ENCODE data around the gene USP49. TPM values are rescaled to one million over a fixed set of nuclear protein-coding genes. Genes with fewer than 3 reads are reported as not detected.

Gene USP49
- total RNA-seq, 1 donor from 2014 or later: 0.71 TPM

DNA sequence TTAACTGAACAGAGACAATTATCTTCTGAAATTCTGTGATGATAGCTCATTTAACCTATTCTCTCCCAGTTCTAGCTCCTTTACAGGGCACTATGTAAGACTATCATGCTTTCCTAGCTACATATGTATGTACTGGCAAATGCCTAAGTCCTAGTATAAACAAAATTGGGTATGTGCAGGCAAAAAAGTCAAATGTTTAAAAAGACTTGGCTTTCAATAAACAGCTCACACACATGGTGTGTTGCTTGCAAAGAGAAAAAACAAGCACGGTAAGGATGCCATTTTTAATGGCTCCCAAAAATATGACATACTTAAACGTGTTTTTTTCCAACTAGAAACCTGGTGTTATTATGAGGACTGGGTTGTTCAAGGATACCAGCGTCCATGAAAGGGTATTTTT lies 62.9 kb downstream of the USP49 start:
- TF ChIP-seq, protein P1, sequence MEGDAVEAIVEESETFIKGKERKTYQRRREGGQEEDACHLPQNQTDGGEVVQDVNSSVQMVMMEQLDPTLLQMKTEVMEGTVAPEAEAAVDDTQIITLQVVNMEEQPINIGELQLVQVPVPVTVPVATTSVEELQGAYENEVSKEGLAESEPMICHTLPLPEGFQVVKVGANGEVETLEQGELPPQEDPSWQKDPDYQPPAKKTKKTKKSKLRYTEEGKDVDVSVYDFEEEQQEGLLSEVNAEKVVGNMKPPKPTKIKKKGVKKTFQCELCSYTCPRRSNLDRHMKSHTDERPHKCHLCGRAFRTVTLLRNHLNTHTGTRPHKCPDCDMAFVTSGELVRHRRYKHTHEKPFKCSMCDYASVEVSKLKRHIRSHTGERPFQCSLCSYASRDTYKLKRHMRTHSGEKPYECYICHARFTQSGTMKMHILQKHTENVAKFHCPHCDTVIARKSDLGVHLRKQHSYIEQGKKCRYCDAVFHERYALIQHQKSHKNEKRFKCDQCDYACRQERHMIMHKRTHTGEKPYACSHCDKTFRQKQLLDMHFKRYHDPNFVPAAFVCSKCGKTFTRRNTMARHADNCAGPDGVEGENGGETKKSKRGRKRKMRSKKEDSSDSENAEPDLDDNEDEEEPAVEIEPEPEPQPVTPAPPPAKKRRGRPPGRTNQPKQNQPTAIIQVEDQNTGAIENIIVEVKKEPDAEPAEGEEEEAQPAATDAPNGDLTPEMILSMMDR (IDR thresholded peaks at IDR 0.05; ENCODE audit: borderline replicate concordance): no peak
- H3K4me1 ChIP-seq: peaks cover 8% of the 10 kb centered on the region

DNA sequence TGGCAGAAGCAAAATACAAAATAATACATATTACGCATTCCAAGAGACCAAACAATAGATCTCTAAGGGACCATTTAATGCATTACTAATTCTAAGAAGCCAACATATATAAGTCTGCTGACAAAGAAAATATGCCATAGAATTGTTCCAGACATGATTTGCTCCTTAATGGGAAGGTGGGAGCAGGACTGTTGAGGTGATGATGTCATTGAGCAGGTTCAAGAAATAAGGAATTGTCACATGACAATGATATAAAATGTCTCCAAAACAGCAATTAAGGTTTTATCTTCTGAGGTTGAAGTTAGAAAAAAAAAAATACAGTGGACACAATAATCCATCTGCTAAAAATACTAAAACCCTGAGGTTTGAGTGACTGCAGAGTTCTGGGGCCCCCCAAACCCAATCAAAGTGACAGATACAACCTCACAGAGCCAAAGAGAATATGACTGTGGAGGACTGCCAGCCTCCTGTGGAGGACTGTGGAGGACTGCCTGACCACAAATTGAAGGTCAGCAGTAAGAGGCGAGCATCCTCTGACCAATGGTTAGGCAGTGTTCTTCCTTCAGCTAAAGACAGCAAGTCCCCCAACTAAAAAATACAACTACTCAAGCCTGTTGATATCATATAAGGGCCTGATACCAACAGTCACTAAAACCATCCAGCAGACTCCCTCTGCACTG lies 68.7 kb downstream of the USP49 start:
- DNase-seq: no peak
- TF ChIP-seq, protein P1 (IDR thresholded peaks at IDR 0.05; ENCODE audit: borderline replicate concordance): no peak
- intact Hi-C loops (cut with micrococcal nuclease): no loop called here
- Histone ChIP-seq H3K36me3 (peaks cover 2% of the 10 kb centered on the region), H3K27me3 (ENCODE audit: low read depth) (no peaks in the 10 kb centered on the region), H3K27ac (replicated peaks) (no peak overlapping the region), H3K4me1 (no peaks in the 10 kb centered on the region), H3K9me3 (replicated peaks) (no peaks in the 10 kb centered on the region), H3K4me3 (no peak overlapping the region)

More for the DNA sequence above, 62.9 kb downstream of the USP49 start:
- DNase-seq: no peak
- intact Hi-C loops (cut with micrococcal nuclease): no loop called here
- Histone ChIP-seq H3K27ac (replicated peaks) (no peak overlapping the region), H3K36me3 (peaks cover 2% of the 10 kb centered on the region), H3K27me3 (ENCODE audit: low read depth) (no peaks in the 10 kb centered on the region), H3K4me3 (no peak overlapping the region), H3K9me3 (replicated peaks) (no peaks in the 10 kb centered on the region)

DNA sequence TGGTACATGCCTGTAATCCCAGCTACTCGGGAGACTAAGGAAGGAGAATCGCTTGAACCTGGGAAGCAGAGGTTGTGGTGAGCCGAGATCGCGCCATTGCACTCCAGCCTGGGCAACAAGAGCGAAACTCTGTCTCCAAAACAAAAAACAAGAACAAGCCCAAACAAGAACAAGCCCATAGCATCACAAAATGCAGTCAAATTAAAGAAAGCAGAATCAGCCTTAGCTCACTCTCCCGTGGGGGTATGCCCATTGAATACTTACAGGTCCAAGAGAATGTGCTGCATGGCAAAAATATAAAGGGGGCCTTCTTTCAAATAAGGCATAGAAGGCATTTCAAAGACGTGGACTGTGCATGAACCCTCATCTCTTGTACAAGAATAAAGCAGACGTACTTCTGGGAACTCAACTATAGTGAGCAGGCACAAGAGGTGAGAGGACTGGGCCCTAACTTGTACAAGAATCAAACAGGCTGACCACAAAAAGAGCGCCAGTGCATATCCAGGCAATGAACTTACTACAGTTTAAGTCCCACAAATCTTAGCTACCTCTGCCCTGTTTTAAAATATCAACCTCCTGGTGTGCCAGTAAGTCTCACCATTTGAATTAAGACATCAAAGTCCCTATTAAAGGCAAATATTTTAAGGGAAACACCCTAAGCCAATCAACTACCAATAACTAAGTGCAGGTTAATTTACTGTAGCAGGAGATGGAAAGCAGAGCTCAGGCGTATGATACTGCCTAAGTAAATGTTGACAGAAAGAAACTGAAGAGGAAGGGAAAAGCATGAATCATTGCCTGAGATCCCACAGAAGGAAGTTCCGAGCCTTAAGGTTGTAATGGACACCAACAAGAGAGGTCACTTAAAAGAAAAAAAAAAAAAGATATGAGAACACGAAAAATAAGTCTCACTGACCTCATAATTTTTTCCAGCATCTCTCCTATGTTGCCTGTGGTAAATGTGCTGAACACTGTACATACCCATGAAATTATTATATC lies 70.3 kb downstream of the USP49 start:
- no peak overlapping the region for H3K4me3 ChIP-seq
- no peaks in the 10 kb centered on the region for H3K9me3 ChIP-seq (replicated peaks)
- no peak overlapping the region for H3K27ac ChIP-seq (replicated peaks)
- intact Hi-C loops (cut with micrococcal nuclease): no loop called here
- no peak for DNase-seq
- H3K27me3 ChIP-seq (ENCODE audit: low read depth): no peaks in the 10 kb centered on the region
- TF ChIP-seq, protein P1 (IDR thresholded peaks at IDR 0.05; ENCODE audit: borderline replicate concordance): no peak
- no peaks in the 10 kb centered on the region for H3K4me1 ChIP-seq
- H3K36me3 ChIP-seq: peaks cover 2% of the 10 kb centered on the region

DNA sequence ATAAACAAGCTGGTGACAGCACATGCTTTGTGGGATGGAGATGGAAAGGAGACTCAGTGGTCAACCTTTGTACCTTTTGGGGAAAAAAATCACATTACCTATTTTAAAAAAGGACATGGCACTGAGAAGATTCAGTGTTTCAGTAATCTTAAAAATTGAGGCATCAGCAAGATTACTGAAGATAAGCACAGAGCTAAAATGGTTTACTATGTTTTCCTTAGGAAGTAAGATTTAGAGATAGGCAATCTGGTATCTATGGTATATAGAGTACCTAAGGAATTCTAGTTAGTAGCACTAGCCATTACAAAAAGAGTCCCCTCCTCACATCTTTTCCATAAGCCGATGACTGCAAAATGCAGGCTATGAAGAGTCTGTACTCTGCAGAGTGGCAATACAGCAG lies 72.0 kb downstream of the USP49 start:
- intact Hi-C loops (cut with micrococcal nuclease): no loop called here
- H3K36me3 ChIP-seq: no peaks in the 10 kb centered on the region

DNA sequence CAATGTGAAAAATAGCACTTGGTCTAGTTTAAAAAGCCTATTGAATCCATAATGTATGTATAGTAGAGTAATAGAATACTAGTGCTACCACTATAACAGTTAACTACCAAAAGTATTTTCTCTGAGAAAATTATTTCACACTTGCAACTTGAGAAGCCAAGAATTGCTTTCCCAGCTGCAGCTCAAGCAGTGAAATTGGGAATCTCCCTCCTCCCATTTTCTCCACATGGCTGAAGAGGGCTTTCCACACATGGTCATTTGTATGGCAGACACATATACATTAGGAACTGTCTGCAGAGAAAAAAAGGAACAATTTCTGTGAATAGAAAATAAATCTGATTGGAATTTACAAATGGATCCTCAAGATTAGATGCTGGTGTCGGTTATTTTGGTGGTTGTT lies 73.2 kb downstream of the USP49 start:
- H3K36me3 ChIP-seq: no peaks in the 10 kb centered on the region
- H3K27ac ChIP-seq (replicated peaks): no peak overlapping the region
- no peaks in the 10 kb centered on the region for H3K9me3 ChIP-seq (replicated peaks)
- H3K4me3 ChIP-seq: no peak overlapping the region
- no peaks in the 10 kb centered on the region for H3K4me1 ChIP-seq
- no peaks in the 10 kb centered on the region for H3K27me3 ChIP-seq (ENCODE audit: low read depth)
- TF ChIP-seq, protein P1 (IDR thresholded peaks at IDR 0.05; ENCODE audit: borderline replicate concordance): no peak
- DNase-seq: no peak
- intact Hi-C loops (cut with micrococcal nuclease): no loop called here

More for the DNA sequence above, 72.0 kb downstream of the USP49 start:
- Histone ChIP-seq H3K9me3 (replicated peaks) (no peaks in the 10 kb centered on the region), H3K4me1 (no peaks in the 10 kb centered on the region), H3K27ac (replicated peaks) (no peak overlapping the region), H3K4me3 (no peak overlapping the region), H3K27me3 (ENCODE audit: low read depth) (no peaks in the 10 kb centered on the region)
- DNase-seq: no peak
- TF ChIP-seq, protein P1 (IDR thresholded peaks at IDR 0.05; ENCODE audit: borderline replicate concordance): no peak

Measured in left ventricle myocardium inferior (tissue), 1 donor.